ENCODE data around the gene SSH3.

DNA sequence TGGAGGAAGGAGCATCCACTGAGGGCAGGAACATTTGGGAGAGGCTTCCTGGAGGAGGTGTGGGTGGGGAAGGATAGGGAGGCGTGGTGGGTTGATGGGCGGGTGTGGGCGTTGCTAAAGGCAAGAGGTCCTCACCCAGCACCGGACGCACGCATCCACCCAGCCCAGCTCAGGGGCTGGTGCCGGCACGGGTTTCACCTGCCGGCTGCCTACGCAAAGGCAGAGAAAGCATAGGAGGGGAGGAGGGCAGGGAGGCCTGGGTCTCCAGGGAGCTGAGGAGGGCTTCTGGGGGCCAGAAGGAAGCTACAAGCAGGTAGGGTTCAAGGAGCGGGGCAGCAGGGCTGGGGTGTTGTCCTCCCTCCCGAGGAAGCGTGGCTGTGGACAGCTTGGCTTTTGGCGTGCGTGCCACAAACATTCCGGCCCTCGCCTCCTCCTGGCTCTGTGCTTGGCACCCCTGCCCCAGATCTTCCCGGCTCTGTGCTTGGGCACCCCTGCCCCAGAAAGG is 7.8 kb downstream of the SSH3 start:
- TF ChIP-seq, protein P1, sequence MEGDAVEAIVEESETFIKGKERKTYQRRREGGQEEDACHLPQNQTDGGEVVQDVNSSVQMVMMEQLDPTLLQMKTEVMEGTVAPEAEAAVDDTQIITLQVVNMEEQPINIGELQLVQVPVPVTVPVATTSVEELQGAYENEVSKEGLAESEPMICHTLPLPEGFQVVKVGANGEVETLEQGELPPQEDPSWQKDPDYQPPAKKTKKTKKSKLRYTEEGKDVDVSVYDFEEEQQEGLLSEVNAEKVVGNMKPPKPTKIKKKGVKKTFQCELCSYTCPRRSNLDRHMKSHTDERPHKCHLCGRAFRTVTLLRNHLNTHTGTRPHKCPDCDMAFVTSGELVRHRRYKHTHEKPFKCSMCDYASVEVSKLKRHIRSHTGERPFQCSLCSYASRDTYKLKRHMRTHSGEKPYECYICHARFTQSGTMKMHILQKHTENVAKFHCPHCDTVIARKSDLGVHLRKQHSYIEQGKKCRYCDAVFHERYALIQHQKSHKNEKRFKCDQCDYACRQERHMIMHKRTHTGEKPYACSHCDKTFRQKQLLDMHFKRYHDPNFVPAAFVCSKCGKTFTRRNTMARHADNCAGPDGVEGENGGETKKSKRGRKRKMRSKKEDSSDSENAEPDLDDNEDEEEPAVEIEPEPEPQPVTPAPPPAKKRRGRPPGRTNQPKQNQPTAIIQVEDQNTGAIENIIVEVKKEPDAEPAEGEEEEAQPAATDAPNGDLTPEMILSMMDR (conservative IDR thresholded peaks at IDR 0.05; ENCODE audit: low read depth, low read length): no peak
- no peak for TF ChIP-seq POLR2A (IDR thresholded peaks at IDR 0.05; ENCODE audit: low read depth, low read length)
